NCI-H146 (cell line): ENCODE results near the gene JADE3.

Experiments
- DNase-seq: peaks from one replicate; lab custom pipeline; 2025; lab: John Stamatoyannopoulos, UW

JADE3 gene

DNA sequence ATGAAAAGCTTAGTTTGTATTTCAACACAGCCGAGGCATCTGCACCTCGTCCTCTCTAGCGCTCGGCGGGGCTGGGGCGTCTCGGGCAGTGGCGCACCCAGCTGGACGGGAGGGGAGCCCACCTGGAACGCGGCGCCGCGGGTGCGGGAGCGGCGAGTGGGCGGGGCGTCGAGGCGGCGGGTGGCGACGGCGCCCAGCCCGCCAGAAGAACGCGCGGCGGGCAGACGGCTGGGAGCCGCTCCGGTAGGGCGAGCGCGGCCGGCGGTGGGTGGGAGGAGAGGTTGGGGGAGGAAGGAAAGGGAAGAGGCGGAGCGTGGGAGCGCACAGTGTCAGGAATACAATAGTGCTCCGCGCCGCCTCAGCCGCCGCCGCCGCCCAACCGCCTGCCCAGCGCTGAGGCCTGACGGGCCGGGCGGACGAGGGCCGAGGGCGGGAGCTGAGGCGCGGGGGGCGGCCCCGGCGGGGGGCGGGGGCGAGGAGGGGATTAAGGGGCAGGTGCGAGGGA lies at the start of gene JADE3:
JADE3 (plus strand) TSS at position 324 of the 505 bp plus-strand sequence. CDS start 72,474 bp downstream, outside the sequence.
- peak; percentile 88 for DNase-seq

DNA sequence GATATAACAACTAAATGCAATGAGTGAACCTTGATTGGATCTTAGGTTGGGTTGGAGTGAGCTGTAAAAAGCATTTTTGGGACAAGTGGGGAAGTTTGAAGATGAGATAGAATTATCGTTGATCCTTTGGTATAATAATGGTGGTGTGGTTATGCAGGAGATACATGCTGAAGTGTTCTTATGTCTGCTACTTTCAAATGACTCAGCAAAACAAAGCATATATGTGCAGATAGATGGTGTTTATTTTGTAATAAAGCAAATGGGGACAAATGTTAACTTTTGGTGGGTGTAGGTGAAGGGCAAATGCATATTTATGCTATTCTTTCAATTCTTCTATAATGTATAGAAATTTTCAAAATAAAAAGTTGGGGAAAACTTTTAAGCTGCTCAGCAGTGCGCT lies 49.1 kb upstream of the JADE3 start:
- DNase-seq = no peak

DNA sequence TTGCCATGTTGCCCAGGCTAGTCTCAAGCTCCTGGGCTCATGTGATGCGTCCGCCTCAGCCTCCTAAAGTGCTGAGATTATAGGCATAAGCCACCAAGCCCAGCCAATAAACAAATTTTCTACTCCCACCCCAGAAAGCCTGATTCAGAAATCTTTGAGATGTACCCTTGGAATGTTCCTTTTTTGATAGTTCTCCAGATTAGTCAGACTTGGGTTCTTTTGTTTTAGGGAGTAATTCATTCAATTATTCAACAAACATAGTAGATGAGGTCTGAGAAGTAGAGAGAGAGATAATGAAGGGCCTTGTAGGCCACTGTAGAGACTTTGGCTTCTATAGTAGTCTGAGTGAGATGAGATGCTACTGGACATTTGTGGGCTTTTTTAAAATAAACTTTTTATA lies 47.6 kb upstream of the JADE3 start:
- no peak for DNase-seq

DNA sequence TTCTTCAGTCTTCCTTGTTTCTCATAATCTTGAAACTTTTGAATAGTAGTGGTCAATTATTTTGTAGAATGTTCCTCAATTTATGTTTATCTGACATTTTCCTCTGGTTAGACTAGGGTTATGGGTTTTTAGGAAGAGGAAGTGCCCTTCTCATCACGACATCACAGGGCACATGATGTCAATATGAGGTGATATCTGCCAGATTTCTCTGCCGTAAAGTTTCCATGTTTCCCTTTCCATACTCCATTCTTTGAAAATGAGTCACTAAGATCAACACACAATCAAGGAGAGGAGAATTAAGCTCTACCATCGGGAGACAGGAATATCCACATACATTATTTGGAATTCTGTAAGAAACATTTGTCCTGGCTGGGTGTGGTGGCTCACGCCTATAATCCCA lies 46.9 kb upstream of the JADE3 start:
- DNase-seq = no peak

DNA sequence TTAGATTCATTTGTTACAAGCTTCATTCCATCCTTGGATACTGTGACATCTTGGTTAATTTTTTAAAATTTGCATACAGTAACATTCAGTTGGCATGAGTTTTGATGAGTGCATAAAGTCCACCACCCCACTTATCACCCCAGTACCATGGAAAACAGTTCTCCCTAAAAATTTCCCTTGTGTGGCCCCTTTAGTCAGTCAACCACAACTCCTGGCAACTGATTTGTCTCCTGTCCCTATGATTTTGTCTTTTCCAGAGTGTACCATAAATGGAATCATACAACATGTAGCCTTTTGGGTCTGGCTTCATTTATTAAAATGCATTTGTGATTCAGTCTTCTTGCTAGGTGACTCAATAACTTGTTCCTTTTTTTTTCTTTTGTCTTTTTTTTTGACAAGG lies 45.5 kb upstream of the JADE3 start:
- no peak for DNase-seq

DNA sequence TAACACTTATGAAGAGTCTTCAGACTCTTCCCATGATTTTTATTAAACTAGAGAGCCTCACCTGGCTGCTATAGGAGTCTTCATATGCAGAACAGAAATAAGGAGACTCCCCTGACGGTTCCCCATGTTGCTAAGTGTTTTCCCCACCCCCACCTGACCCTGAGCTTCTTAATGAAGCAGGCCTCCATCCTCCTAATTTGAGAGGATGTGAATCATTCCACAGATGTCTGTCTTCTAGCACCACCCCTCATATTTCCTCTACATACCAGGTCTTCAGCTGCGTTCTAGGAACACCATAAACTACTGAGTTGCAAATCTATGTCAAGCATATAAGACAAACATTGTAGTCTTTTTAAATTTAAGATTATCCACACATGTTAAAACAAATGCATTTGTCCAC lies 38.5 kb upstream of the JADE3 start:
- DNase-seq = no peak

DNA sequence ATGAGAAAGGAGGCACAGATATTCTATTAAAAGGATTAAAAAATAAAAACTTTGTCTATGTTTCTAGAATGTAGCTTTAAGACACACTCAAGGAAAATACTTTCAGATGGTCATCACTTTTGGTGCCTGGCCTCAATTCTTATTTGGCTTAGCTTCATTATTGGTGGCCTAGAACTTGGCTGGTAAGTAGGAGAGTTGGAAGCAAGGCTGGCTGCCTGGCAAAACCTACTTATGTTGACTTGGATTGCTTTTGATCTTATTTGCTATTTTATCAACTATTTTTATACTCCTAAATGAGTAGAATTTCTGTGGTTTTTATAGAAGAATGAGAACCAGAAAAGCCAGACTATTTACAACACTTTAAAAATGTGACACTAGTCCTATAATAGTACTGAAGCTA lies 35.3 kb upstream of the JADE3 start:
- no peak for DNase-seq

DNA sequence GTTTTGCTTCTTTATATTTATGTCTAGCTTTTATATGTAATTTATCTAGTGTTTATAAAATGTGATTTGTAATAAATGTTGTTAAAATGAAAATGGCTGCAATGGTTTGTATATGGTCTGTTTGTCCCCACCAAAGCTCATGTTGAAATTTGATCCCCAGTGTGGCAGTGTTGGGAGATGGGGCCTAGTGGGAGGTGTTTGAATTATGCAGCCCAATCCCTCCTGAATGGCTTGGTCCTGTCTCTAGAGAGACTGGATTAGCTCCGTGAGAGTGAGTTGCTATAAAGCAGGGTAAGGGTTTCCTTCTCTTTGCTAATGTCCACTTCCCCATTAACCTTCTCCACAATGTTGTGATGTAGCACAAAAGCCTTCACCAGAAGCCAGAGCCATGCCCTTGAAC lies 30.0 kb upstream of the JADE3 start:
- DNase-seq = no peak

DNA sequence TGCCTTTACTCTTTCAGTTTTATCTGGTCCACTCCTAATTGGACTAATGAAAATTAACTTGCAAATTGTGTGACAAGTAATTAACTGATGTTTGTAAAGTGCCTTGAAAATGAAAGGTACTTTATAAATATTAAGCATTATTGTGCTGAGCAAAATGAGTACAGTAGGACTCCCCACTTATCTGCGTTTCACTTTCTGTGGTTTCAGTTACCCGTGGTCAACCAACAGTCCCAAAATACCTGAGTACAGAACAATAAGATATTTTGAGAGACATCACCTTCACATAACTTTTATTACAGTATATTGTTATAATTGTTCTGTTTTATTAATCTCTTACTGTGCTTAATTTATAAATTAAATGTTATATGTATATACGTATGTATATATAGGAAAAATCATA lies 27.4 kb upstream of the JADE3 start:
- DNase-seq = no peak

DNA sequence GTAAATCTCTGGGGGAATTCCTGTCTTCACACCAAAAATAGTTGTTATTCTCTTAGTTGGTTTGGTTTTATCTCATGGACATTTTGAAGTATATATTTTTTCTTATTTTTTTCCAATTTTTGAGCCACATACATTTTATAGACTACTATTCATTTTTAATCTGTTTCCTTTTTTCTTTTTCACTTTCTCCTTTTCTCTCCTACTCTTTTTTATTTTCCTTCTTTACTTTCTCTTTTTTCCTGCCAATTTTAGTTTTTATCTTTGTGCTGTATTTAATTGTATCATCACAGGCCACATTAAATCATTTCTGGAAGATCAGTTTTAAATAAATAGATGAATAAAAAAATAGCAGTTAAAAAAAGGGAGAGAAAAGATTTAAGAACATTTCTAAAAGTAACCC lies 14.0 kb upstream of the JADE3 start:
- DNase-seq = no peak

DNA sequence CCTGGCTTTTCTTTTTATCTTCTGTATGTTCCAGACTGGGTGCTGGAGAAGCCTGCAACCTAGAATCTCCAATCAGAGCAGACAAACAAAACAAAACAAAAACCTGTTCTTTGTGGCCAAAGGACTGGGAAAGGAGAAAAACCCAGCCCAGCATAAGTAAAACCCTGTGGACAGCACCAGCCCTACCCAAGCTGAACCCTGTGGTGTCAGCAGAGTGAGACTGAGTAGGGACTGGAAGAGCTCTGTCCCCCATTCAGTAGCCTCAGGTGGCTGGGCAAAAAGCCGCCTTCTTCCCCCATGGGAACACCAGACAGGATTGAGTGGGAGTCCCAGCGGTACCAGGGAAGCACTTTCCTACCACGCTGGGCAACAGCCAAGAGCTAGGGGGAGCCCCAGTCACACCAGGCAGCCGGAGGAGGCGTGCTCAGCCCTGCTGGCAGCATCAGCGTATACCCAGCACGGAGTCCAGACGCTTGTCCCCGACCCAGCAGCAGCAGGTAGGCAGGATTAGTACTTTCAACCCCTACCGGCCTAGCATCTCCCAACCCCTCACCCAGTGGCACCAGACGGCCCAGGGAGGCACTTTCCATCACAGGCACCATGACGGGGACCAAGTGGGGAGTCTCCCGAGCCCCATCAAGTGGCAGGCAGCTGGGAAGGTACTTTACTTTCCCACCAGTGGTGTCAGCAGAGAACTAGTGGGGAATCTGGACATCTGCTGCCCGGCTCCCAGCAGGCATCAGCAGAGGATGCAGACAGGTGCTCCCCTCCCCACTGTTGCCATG lies 8.6 kb upstream of the JADE3 start:
- DNase-seq = peak; percentile 92

DNA sequence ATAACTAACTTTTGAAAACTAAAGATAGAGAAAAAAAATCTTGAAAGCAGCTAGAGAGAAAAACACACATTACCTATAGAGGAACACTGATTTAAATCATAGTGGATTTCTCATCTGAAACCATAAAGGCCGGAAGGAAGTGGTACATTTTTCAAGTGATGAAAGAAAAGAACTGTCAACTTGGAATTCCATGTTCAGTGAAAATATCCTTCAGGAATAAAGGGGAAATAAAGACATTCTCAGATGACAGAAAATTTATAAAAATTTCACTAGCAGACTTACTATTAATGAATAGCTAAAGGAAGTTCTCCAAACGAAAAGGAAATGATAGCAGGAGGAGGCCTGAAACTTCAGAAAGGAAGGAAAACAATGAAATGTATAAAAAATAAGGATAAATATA lies 7.6 kb upstream of the JADE3 start:
- no peak for DNase-seq

DNA sequence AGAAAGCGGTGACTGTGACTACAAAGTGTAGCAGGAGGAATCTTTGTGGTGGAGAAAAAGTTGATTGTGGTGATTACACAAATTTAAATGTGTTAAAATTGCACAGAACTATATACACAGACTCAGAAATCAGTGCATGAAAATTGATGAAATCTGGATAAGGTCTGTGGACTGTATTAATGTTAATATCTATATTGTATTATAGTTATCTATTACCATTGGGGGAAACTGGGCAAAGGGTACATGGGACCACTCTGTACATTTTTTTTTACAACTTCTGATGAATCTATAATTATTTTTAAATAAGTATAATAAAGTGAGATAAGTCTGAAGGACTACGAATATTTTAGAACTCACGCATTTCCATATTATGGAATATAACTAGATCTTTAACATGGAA lies 1.8 kb upstream of the JADE3 start:
- no peak for DNase-seq

DNA sequence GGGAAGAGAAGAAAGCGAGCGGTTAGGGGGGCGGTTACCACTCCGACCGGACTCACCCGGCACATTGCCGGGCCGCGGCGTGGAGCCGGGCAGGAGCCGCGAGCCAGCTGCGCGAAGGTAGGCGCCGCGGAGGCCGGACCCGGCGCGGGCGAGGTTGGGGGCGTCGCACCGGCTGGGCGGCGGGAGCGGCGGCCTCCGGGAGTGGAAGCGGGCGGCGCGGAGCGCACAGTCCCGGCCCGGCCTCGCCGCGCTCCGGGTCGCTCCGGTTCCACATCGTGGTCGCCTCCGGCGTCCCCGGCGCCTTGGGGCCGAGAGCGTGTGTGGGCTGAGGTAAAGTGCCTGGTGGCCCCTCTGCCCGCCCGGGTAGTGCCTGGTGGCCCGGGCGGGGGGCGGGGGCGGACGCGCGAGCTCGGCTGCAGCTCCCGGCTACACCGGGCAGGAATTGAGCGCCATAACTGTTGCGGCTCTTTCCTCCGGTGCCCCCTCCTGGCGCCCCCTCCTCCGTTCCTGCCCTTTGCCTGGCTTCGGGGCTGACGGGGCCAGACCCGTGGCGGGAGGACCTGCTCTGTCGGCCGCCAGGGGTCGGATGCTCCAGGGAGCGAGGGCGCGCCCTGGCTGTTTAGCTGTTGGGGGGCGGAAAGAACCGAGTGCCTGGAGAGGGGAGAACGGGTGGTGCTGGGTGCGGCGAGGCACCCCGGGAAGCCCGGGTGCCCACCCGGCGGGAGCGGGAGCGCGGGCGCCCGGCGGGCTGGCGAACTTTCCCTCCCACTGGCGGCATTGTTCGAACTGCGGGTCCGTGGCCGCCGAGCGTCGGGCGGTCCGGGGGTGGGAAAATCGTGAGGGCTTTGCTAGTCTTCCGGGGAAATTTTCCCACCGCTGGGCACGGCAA lies 626 bp downstream of the JADE3 start:
- peak; percentile 55 for DNase-seq

DNA sequence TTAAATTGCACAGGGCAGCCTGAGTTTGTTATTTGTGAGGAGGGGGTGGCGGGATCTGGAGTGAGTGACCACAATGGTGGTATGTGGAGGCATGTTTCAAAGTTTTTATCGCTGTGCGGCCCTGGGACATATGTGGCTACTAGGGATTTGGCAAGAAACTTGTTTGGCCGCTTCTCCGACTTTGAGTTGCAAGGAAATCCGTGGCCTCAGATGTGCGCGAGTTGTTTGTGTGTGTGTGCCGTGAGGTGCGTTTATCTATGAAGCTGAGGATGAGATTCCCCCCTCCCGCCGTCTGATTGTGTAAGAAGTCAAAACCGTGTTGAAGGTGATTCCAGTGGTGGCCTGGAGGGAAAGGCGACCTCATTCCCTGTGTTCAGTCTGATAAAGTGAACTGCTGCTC lies 1.4 kb downstream of the JADE3 start:
- peak; percentile 11 for DNase-seq

DNA sequence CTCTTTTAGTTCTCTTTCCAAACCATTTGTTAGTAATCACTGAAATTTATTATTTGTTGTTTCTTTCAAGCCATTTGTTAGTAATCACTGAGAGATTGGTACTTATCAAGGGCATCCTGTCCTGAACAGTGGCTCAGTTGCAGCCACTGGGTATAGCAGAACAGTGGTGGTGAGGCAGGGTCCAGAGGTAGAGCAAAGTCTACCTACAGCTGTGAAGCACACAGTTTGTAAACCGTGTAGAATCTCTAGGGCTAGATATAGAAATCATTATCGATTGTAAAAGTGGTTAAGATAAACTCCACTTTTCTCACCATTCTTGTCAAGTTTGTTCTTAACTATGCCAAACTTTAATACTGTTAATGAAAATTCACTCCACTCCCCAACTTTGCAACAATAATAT lies 4.1 kb downstream of the JADE3 start:
- DNase-seq = no peak

DNA sequence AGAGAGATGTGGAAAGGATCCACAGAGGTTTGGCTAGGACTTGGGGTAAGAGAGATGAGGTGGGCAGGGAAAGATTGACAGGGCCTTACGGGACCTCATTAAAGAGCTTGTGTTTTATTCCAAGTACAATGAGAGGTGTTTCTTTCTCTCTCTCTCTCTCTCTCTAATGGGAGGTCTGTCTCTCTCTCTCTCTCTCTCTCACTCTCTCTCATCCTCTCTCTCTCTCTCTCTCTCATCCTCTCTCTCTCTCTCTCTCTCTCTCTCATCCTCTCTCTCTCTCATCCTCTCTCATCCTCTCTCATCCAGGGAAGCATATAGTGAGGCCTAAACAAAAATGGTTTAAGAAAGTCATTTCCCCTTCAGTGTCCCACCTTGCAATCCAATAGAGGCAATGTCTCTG lies 5.4 kb downstream of the JADE3 start:
- no peak for DNase-seq

DNA sequence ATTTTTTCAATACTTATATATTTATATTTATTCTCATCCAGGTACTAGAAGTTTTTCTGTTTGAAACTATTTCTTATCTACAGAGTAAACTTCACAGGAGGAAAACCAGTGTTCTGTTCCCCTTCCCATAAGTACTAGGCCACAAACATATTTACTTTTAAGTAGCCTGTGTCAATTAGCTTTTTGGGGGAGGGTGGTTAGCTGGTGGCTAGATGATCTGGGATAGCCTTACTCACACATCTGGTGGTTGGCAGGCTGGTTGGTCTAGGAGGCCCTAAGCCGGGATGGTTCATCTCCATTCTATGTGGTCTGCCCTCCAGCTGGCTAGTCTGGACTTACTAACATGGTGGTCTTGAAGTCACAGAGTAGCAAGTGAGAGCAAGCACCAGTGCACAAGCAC lies 6.2 kb downstream of the JADE3 start:
- no peak for DNase-seq

DNA sequence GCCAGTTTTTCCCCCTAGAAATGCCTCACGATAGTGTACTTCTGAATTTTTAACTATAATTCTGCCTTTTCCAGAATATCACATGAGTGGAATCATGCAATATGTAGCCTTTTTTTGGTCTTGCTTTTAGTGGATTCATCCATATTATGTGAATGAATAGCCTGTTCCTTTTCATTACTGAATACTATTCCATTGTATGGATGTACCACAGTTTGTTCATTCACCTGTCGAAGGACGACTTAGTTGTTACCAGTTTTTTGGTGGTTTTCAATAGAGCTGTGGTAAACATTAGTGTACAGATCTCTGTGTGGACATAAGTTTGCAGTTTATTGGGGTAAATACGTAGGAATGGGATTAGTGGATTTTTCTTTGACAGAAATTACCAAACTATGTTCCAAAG lies 8.0 kb downstream of the JADE3 start:
- DNase-seq = no peak

DNA sequence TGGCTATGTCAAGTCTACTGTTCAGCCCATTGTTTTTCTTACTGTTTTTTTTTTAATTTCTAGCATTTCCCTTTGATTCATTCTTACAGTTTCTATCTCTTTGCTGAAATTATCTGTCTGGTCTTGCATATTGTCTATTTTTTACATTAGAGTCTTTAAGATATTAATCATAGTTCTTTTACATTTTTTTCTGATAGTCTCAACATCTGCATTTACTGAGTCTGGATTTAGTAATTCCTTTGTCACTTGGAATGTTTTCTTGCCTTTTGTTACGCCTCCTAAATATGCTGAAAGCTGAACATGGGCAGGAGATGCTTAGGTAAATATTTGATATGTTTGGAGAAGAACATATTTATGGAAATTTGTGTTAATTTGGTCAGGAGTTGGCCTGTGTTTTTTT lies 10.4 kb downstream of the JADE3 start:
- DNase-seq = no peak

DNA sequence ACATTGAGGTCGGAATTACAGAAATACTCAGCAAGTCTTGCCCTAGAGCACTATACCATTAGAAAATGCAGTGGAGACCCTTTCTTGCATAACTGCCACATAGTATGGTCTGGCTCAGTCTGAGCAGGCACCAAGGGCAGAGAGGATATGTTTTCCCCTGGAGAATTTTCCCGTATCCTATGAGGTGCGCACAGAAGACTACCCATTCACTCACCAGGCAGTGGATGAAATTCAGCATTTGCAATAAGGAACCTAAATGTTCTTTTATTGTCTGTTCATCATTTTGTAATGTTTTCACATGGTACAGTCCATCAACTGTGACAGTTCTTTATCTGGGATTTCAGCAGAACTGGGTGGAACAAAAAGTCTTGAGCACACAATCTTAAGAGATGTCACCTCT lies 15.5 kb downstream of the JADE3 start:
- no peak for DNase-seq

DNA sequence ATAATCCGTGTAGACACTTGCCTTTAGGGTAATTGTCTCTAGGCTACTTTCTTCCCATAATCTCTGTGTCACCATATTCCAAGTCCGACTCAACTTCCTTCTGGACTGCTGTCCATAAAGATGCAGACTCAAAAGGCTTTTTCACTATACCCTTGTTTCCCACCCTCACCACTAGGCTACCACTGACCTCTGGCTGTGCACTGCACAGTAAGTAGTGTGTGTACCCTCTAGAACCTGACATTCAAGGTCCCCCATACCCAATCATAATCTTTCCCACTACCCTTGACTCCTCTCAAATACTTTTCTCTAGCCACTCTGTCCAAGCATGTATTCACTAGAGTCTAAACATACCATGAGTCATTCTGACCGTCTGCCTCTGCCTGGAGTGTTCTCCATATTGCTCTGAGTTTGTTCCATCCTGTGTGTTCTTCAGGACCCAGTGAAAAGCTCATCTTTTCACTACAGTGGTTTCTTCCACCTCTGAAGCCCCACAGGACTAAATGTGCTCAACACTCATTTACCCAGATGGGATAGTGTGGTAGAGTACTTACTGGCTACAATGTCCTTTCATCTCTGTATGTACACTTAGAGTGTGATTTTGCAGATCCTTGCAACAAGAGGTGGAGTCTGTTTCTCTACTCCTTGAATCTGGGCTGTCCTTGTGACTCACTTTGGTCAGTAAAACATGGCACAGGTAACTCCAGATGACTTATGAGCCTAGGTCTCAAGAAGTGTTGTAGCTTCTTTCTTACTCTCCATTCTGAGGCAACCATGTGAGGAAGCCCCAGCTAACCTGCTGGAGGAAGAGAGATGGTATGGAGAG lies 17.4 kb downstream of the JADE3 start:
- DNase-seq = no peak
